ENCODE results near the gene CDC42EP4. TPM values are rescaled to one million over a fixed set of nuclear protein-coding genes. Genes with fewer than 3 reads are reported as not detected.

CDC42EP4 gene
- total and polyA plus RNA-seq, 4 donors: 15.7 to 31.0 (median 28.0) TPM

DNA sequence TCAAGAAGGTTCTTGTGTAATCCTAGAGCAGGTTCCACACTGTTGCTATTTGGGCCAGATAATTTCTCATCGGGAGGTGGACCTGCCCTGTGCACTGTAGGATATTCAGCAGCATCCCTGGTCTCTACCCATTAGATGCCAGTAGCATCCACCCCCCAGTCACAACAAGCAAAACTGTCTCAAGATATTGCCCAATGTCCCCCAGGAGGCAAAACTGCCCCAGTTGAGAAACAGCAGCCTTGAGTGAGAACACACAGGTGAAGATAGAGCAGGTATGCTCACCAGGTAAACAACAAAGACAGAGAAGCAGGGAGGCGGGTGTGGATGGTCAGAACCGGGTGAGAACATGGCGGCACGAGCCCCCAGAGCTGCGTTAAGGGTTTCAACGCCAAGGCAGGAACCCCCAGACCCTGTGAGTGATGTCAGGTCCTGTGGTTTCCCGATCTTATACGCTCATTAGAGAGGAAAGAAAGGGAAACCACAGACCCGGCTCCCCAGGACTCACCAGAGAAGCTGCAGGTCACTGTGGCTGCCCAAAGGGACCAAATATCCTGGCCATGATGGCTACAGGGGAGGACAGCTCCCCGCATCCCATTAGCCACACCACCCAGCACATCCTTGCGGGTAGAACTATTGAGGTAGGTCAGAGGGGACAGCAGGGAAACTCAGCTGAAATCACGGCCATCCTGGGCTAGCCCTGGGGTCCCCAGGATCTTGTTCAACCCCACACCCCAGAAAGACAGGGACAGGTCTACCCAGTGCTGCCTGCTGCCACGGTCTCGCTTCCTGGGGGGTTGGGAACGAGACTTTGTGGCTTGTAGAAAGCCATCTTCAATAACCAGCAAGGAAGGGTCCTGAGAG, 21.2 kb downstream of the CDC42EP4 start:
- DNase-seq (ENCODE audit: low spot score): no peak
- peaks cover under 1 to 3% (median 2%) of the 10 kb centered on the region in 4 donors for H3K36me3 ChIP-seq (ENCODE audit: control insufficient read depth in 4 of 4, insufficient read depth in 3 of 4, low read depth in 1 of 4, low read length in 3 of 4)
- TF ChIP-seq FOXA2 (IDR thresholded peaks at IDR 0.05) (no peak), TAF1 (conservative IDR thresholded peaks at IDR 0.05) (no peak), EGR1 (IDR thresholded peaks at IDR 0.05; ENCODE audit: low read depth in 2 of 2) (no peak), HNF4G (IDR thresholded peaks at IDR 0.05) (no peak), NR2F2 (IDR thresholded peaks at IDR 0.05) (no peak), FOXA1 (IDR thresholded peaks at IDR 0.05) (no peak), YY1 (IDR thresholded peaks at IDR 0.05) (no peak), SP1 (IDR thresholded peaks at IDR 0.05) (no peak), RXRA (IDR thresholded peaks at IDR 0.05) (no peak), GABPA (IDR thresholded peaks at IDR 0.05 in 1 of 2, conservative IDR thresholded peaks at IDR 0.05 in 1 of 2) (no peak), RAD21 (IDR thresholded peaks at IDR 0.05) (no peak), HNF4A (conservative IDR thresholded peaks at IDR 0.05) (no peak), JUND (IDR thresholded peaks at IDR 0.05) (no peak)
- TF ChIP-seq, protein P1, sequence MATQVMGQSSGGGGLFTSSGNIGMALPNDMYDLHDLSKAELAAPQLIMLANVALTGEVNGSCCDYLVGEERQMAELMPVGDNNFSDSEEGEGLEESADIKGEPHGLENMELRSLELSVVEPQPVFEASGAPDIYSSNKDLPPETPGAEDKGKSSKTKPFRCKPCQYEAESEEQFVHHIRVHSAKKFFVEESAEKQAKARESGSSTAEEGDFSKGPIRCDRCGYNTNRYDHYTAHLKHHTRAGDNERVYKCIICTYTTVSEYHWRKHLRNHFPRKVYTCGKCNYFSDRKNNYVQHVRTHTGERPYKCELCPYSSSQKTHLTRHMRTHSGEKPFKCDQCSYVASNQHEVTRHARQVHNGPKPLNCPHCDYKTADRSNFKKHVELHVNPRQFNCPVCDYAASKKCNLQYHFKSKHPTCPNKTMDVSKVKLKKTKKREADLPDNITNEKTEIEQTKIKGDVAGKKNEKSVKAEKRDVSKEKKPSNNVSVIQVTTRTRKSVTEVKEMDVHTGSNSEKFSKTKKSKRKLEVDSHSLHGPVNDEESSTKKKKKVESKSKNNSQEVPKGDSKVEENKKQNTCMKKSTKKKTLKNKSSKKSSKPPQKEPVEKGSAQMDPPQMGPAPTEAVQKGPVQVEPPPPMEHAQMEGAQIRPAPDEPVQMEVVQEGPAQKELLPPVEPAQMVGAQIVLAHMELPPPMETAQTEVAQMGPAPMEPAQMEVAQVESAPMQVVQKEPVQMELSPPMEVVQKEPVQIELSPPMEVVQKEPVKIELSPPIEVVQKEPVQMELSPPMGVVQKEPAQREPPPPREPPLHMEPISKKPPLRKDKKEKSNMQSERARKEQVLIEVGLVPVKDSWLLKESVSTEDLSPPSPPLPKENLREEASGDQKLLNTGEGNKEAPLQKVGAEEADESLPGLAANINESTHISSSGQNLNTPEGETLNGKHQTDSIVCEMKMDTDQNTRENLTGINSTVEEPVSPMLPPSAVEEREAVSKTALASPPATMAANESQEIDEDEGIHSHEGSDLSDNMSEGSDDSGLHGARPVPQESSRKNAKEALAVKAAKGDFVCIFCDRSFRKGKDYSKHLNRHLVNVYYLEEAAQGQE (IDR thresholded peaks at IDR 0.05): no peak
- TF ChIP-seq, protein P2, sequence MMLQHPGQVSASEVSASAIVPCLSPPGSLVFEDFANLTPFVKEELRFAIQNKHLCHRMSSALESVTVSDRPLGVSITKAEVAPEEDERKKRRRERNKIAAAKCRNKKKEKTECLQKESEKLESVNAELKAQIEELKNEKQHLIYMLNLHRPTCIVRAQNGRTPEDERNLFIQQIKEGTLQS (IDR thresholded peaks at IDR 0.05): no peak
- TF ChIP-seq, protein P3, sequence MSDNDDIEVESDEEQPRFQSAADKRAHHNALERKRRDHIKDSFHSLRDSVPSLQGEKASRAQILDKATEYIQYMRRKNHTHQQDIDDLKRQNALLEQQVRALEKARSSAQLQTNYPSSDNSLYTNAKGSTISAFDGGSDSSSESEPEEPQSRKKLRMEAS (IDR thresholded peaks at IDR 0.05): no peak
- TF ChIP-seq, protein P4, sequence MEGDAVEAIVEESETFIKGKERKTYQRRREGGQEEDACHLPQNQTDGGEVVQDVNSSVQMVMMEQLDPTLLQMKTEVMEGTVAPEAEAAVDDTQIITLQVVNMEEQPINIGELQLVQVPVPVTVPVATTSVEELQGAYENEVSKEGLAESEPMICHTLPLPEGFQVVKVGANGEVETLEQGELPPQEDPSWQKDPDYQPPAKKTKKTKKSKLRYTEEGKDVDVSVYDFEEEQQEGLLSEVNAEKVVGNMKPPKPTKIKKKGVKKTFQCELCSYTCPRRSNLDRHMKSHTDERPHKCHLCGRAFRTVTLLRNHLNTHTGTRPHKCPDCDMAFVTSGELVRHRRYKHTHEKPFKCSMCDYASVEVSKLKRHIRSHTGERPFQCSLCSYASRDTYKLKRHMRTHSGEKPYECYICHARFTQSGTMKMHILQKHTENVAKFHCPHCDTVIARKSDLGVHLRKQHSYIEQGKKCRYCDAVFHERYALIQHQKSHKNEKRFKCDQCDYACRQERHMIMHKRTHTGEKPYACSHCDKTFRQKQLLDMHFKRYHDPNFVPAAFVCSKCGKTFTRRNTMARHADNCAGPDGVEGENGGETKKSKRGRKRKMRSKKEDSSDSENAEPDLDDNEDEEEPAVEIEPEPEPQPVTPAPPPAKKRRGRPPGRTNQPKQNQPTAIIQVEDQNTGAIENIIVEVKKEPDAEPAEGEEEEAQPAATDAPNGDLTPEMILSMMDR (IDR thresholded peaks at IDR 0.05; ENCODE audit: low read depth, low read length, missing input control): no peak
- TF ChIP-seq, protein P5, sequence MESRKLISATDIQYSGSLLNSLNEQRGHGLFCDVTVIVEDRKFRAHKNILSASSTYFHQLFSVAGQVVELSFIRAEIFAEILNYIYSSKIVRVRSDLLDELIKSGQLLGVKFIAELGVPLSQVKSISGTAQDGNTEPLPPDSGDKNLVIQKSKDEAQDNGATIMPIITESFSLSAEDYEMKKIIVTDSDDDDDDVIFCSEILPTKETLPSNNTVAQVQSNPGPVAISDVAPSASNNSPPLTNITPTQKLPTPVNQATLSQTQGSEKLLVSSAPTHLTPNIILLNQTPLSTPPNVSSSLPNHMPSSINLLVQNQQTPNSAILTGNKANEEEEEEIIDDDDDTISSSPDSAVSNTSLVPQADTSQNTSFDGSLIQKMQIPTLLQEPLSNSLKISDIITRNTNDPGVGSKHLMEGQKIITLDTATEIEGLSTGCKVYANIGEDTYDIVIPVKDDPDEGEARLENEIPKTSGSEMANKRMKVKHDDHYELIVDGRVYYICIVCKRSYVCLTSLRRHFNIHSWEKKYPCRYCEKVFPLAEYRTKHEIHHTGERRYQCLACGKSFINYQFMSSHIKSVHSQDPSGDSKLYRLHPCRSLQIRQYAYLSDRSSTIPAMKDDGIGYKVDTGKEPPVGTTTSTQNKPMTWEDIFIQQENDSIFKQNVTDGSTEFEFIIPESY (IDR thresholded peaks at IDR 0.05): no peak
- peak overlapping the region in 1 of 2 donors; percentile 19 for H3K9ac ChIP-seq (ENCODE audit: low read depth in 1 of 2, low read length in 2 of 2)
- H3K27me3 ChIP-seq (ENCODE audit: control insufficient read depth in 4 of 4, insufficient read depth in 4 of 4, low read length in 3 of 4): no peaks in the 10 kb centered on the region
- peak overlapping the region; percentile 94 to 95 for H3K27ac ChIP-seq (ENCODE audit: low read depth in 1 of 2, low read length in 2 of 2)
- H3K9me3 ChIP-seq (ENCODE audit: control insufficient read depth in 4 of 4, low read length in 3 of 4): no peaks in the 10 kb centered on the region
- H3K4me1 ChIP-seq (ENCODE audit: control insufficient read depth in 4 of 4, insufficient read depth in 4 of 4, low read length in 3 of 4): peaks cover 46 to 78% (median 63%) of the 10 kb centered on the region in 4 donors
- H3K4me3 ChIP-seq (ENCODE audit: low read depth in 1 of 3, low read length in 3 of 3): no peak overlapping the region
- 81% methylated on average over 16 of the region's 16 CpGs for WGBS
